GM12891 (cell line): ENCODE results near the gene SCARF2.

Experiments used
- POLR2A ChIP-seq: IDR thresholded peaks from 2 replicates; pipeline ENCODE4 v1.6.1; 2011; ENCODE audit warnings: low read depth, low read length, control low read depth
- POLR2AphosphoS5 ChIP-seq: IDR thresholded peaks from 2 replicates; pipeline ENCODE4 v1.6.1; 2011; ENCODE audit warnings: low read depth, low read length, control low read depth

GRCh38 chr22:20405931-20406685 lies 31.5 kb downstream of the SCARF2 start:
- no peak for TF ChIP-seq POLR2A
- no peak for TF ChIP-seq POLR2AphosphoS5
